HG02588 (cell line): ENCODE measurements around the gene CHST4.
"Not testable (repeated sequence)": the region's sequence is repeated elsewhere in the genome, so short reads cannot be mapped to it uniquely, and the experiment has no call there.

ENCODE experiments used
- ATAC-seq: cut with Tn5 transposase; IDR thresholded peaks from one replicate; pipeline ENCODE4 v1.9.1; 2021; ENCODE audit warnings: mild to moderate bottlenecking, moderate library complexity; ENCODE audit not compliant: unreplicated experiment

Gene CHST4

DNA sequence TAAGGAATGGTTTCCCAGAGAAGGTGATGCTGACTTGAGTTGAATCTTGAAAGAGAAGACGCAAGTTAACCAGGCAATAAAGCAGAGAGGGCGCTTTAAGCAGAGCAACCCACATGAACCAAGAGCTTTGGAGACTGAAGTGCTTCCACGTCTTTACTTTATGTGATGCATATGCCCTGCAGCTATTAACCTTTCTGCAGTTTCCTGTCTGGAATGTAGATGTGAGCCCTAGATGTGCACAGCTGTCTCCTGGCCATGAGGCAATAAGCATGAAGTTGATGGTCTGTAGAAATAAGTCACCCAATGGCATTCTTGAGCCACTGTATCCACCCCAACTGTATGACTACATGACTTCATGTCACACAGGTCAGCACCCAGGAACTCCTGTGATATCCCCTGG is 5.7 kb upstream of the CHST4 start:
- no peak for ATAC-seq

- no peak for ATAC-seq
Observed at GRCh38 chr16:71524566-71525553, 1.4 kb upstream of the CHST4 start.

DNA sequence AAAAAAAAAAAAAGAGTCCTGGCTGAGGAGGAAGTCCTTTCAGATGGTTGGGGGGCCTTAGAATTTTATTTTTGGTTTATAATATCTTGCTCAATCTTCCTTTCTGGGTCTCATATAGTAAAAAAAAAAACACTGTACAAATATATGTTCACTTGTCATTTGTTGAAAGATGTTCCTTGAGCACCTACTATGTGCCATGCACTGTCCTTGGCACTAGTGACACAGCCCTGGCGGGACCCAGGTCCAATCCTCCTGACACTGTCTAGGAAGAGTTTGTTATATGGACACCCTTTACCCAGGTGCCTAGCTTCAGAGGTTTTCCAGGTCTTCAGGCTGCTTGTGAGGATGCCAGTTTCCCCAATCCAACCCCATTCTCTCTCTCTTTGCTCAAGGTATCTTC is 2.0 kb downstream of the CHST4 start:
- no peak for ATAC-seq

DNA sequence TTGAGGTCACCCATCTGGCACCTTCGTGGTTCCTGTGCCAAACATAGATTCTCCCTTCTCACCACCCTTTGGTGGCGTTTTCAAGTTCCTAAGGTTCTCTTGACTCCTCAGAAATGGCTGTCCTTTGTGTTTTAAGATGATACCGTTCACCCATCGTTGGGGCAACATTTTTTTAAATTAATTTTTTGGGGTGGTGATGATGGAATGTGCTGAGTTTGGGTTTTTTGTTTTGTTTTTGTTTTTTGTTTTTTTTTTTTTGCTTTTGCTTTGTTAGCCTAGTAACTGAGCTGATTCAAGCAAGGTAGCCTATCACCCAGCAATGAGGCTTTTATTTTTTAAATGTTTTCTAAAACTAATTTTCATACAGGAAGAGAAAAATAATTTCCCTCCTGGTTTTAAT is 2.6 kb downstream of the CHST4 start:
- no peak for ATAC-seq

- no peak for ATAC-seq
Observed at GRCh38 chr16:71532366-71532765, 6.1 kb downstream of the CHST4 start.

DNA sequence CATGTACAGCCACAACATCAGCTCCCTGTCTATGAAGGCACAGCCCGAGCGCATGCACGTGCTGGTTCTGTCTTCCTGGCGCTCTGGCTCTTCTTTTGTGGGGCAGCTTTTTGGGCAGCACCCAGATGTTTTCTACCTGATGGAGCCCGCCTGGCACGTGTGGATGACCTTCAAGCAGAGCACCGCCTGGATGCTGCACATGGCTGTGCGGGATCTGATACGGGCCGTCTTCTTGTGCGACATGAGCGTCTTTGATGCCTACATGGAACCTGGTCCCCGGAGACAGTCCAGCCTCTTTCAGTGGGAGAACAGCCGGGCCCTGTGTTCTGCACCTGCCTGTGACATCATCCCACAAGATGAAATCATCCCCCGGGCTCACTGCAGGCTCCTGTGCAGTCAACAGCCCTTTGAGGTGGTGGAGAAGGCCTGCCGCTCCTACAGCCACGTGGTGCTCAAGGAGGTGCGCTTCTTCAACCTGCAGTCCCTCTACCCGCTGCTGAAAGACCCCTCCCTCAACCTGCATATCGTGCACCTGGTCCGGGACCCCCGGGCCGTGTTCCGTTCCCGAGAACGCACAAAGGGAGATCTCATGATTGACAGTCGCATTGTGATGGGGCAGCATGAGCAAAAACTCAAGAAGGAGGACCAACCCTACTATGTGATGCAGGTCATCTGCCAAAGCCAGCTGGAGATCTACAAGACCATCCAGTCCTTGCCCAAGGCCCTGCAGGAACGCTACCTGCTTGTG is 10.7 kb downstream of the CHST4 start:
- no peak for ATAC-seq

DNA sequence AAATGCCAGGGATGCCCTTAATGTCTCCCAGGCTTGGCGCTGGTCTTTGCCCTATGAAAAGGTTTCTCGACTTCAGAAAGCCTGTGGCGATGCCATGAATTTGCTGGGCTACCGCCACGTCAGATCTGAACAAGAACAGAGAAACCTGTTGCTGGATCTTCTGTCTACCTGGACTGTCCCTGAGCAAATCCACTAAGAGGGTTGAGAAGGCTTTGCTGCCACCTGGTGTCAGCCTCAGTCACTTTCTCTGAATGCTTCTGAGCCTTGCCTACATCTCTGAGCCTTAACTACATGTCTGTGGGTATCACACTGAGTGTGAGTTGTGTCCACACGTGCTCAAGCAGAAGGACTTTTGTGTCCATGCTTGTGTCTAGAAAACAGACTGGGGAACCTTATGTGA is 11.4 kb downstream of the CHST4 start:
- ATAC-seq: no peak

DNA sequence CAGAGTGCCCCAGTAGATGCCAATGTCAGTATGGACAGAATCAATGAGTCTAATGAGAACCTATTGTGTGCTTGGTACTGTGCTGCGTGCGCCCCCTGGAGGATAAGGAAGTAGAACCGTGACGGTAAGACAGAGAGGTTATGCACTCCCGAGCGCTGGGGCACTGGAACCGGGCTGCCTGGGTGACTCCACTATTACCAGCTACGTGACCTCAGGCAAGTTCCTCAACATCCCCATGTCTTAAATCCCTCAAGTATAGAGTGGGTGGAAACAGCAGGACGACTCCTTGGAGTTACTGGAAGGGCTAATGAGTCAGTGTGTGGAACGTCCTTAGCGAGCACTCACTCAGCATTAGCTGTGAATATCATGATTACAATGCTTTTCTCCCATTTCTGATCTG is 16.2 kb downstream of the CHST4 start:
- ATAC-seq: peak; percentile 68

GRCh38 chr16:71547168-71547567 is 20.9 kb downstream of the CHST4 start:
- ATAC-seq: no peak

DNA sequence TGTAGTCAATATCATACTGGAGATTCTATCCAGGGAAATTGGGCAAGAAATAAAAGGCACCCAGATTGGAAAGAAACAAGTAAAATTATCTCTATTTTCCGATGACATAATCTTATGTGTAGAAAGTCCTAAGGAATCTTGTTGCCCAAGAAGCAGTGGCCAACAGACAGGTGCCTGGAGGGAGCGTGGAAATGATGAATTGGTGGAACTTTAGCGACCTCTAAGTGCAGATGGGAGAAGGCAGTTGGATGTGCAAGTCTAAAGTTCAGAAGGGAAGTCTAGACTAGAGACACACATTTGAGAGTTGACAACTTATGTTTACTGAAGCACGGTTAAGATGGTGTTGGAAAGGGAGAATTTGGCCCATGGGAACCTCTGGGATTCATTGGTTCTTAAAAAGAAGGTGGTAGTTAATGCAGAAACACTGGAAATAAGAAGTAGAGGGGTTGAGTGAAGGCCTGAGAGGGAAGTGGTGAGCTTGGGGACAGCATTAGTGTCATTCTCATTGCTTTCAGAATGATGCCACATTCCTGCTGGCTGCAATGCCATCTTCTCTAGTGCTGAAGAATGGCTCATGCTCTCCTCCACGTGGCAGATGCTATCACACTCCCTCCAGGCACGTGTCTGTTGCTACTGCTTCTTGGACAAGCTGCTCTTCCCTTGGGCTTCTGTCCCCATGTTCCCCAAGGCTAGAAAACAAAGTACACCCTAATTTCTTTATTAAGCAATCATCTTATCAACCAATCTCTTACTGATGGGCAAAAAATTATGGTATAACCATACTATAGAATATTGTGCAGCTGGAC is 26.7 kb downstream of the CHST4 start:
- ATAC-seq: no peak

DNA sequence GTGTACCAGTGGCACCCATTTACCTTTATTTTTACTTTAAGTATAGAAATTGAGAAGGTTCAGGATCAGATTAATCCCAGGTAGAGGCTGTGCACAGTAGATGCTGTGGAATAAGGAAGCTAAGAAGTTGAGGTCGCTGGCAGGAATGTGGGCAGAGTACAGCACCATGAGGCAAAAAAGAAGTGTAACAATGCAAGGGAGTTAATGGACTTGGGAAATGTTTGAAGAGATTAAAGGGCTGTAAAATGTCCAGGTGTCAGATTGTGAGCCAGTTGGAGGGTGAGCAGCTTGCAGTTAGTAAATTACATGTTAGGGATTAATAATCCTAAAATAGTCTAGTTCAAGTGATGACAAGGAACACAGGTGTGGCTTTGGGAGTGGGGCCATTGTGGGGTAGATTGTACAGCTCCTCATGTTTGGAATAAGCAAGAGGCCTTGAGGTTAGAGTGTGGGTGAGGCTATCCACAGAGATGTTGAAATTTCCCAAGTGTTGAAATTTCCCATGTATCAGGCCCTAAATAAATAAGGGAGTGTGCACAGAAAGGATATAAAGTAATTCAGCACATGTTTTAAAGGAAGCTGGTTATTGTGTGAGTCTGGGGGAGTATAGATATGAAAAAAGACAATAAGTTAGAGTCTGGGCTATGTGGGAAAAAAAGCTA is 29.1 kb downstream of the CHST4 start:
- no peak for ATAC-seq

DNA sequence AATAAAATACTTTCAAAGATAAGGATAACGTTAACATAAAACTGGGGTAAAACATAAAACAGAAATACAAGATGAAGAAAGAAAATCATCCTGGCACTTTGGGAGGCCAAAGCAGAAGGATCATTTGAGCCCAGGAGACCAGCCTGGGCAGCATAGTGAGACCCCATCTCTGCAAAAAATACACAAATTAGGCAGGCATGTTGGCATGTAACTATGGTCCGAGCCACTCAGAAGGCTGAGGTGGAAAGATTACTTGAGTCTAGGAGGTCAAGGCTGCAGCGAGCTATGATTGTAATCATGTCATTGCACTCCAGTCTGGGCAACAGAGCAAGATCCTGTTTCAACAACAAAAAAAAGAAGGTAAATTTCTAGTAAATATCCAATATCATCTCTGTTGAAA is 31.1 kb downstream of the CHST4 start:
- ATAC-seq: no peak

DNA sequence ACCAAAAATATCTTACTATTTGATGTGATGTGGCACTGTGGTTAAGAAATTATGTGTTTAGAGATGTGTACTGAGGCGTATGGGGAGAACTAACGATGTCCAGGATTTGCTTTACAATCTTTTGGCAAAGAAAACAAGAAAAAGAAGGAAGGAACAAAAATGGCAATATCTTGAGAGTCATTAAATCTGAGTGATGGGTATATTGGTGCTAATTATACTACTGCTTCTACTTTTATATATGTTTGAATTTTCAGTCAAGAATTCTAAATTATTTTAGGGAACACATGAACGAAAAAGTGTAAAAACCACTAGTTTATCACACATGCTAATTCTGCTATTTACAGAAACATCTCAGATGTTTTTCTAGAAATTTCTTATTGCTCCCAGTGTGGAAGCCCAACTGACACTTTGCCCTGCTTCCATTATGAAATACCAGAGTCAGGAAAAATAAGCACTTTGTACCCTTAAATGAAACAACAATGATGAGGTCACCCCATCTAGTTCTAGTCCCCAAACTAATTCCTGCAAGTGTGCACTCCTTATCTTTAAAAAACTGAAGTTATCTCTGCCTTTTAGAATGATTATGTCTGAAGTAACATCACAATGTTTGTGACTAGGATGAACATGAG is 31.8 kb downstream of the CHST4 start:
- ATAC-seq: no peak

DNA sequence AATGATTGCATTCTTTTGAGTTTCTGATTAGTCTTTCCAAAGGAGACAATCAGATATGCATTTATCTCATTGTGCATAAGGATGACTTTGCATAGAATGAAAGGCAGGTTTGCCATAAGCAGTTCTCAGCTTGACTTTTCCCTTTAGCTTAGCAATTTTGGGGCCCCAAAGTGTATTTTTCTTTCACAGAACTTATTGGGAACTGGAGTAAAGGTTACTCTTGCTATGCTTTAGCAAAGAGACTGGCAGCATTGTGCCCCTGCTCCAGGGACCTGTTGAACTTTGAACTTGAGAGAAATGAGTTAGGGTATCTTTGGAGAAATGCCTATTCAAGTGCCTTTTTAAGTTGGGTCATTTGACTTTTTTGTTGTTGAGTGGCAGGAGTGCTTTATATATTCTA is 33.6 kb downstream of the CHST4 start:
- ATAC-seq: no peak

DNA sequence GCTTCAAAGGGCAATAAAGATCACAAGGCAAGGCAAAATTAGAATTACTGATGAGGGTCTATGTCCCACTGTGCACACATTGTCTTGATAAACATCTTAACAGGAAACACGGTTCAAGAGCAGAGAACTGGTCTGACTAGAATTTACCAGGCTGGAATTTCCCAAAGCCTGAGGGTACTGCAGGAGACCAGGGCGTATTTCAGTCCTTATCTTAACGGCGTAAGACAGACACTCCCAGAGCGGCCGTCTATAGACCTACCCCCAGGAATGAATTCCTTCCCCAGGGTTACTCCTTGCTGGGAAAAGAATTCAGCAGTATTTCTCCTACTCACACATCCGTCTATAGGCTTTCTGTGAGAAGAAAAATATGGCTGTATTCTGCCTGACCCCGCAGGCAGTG is 35.7 kb downstream of the CHST4 start:
- not testable (repeated sequence) for ATAC-seq

- ATAC-seq: no peak
Observed at GRCh38 chr16:71562552-71562951, 36.3 kb downstream of the CHST4 start.

- ATAC-seq: no peak
Observed at GRCh38 chr16:71564335-71564967, 38.2 kb downstream of the CHST4 start.

GRCh38 chr16:71565812-71566700 is 39.8 kb downstream of the CHST4 start:
- ATAC-seq: no peak

- no peak for ATAC-seq
Observed at GRCh38 chr16:71567931-71568330, 41.7 kb downstream of the CHST4 start.
